ENCODE results near the gene SP6.

DNA sequence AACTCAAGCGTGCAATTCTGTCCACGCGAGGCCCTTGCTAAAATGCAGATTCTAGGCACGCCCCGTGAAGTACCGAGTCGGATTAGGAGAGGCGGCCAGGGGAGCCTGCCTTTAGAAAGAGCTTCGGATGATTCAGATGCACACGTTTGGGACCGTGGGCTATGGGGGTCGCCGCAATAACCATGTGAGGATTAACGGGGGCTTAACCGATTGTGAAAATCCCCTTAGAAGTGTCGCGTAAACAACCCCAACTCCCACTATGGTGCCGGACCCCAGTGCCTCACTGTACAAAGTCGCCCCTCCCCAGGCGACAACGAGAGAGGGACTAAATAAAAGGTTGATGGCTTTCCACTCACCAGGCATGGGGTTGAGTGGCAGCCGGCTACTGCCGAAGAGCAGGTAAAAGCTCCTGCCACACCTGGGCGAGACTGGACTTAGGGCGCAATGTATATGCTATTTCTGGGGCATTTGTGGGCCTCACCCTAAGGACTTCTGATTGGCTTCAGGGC lies 44.4 kb upstream of the SP6 start:
- TF ChIP-seq, protein P1, sequence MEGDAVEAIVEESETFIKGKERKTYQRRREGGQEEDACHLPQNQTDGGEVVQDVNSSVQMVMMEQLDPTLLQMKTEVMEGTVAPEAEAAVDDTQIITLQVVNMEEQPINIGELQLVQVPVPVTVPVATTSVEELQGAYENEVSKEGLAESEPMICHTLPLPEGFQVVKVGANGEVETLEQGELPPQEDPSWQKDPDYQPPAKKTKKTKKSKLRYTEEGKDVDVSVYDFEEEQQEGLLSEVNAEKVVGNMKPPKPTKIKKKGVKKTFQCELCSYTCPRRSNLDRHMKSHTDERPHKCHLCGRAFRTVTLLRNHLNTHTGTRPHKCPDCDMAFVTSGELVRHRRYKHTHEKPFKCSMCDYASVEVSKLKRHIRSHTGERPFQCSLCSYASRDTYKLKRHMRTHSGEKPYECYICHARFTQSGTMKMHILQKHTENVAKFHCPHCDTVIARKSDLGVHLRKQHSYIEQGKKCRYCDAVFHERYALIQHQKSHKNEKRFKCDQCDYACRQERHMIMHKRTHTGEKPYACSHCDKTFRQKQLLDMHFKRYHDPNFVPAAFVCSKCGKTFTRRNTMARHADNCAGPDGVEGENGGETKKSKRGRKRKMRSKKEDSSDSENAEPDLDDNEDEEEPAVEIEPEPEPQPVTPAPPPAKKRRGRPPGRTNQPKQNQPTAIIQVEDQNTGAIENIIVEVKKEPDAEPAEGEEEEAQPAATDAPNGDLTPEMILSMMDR (IDR thresholded peaks at IDR 0.05; ENCODE audit: poor library complexity): no peak
- no peak for TF ChIP-seq EZH2 (IDR thresholded peaks at IDR 0.05; ENCODE audit: borderline replicate concordance)

Measured in hepatocyte (in vitro differentiated cells).